GM13976 (cell line): Measurements from ENCODE around the gene OCA2.
"Not testable (repeated sequence)": the region's sequence is repeated elsewhere in the genome, so short reads cannot be mapped to it uniquely, and the experiment has no call there.

ENCODE experiments used
- DNase-seq: peaks from one replicate; pipeline ENCODE4 v3.0.0; 2012; ENCODE audit warnings: low spot score
- in situ Hi-C: fragments of 300-500 bp; cut with MboI; formaldehyde crosslinking; loops from one replicate; pipeline ENCODE4 v1.12.0; 2022; ENCODE audit warnings: low sequenced_read_pairs, mixed read lengths, inconsistent platforms; ENCODE audit not compliant: unreplicated experiment
- TF ChIP-seq, protein P1 (sequence below): IDR thresholded peaks from 2 replicates; pipeline ENCODE4 v1.5.1; 2012; ENCODE audit warnings: borderline replicate concordance, mild to moderate bottlenecking; ENCODE audit not compliant: insufficient read depth; ENCODE audit errors: extremely low read depth, missing control alignments, control extremely low read depth

Gene OCA2

DNA sequence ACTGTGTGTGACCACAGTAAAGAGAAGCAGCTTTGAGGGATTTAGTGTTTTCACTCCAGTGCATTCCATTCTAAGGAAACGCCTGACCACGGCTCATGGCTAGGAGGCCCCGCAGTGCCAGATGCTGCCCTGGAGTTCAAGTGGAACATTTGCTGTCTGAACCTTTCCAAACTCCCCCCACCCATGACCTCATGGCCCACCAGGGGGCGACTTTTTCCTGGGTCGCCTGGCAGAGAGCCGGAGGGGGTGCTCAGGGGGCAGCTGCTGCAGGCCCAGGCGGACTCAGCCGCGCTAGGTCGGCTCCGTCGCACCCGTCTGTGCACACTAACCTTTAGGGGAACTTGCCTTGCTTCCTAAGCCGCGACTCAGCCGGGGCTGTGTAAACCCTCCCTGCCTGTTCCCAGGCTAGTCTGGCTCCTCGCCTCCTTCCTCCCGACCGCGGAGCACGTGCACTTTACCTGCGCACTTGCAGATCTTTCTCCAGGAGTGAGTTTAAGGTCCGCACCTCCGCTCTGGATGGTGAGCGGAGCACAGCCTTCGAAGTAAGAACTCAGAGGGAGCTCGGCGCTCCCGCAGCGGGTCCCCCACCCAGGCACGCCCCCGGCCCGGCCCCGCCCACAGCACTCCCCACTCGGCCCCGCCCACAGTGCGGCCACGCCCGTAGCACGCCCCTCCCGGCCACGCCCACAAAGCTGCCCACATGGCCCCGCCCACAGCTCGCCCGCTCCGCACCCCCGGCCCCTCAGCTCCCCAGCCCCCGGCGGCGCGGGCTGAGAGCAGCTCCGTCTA lies at the start of gene OCA2:
Gene OCA2, minus strand, starts transcription at position 550 of the 789 bp plus-strand sequence. CDS start 17,441 bp downstream, outside the sequence.
- in situ Hi-C loops = no loop called here
- TF ChIP-seq, protein P1, sequence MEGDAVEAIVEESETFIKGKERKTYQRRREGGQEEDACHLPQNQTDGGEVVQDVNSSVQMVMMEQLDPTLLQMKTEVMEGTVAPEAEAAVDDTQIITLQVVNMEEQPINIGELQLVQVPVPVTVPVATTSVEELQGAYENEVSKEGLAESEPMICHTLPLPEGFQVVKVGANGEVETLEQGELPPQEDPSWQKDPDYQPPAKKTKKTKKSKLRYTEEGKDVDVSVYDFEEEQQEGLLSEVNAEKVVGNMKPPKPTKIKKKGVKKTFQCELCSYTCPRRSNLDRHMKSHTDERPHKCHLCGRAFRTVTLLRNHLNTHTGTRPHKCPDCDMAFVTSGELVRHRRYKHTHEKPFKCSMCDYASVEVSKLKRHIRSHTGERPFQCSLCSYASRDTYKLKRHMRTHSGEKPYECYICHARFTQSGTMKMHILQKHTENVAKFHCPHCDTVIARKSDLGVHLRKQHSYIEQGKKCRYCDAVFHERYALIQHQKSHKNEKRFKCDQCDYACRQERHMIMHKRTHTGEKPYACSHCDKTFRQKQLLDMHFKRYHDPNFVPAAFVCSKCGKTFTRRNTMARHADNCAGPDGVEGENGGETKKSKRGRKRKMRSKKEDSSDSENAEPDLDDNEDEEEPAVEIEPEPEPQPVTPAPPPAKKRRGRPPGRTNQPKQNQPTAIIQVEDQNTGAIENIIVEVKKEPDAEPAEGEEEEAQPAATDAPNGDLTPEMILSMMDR = no peak
- DNase-seq = no peak

DNA sequence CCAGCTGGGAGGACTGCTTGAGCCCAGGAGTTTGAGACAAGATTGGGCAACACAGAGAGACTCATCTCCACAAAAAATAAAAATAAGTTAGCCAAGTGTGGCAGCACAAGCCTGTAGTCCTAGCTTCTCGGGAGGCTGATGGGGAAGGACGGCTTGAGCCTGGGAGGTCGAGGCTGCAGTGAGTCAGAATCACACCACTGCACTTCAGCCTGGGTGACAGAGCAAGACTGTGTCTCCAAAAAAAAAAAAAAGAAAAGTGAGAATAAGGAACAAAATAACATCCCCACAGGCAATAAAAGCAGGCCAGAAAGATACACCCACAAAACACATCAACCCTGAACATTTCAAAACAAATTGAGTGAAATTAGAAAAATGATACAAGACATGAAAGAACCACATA lies 48.7 kb upstream of the OCA2 start:
- no peak for DNase-seq
- in situ Hi-C loops = no loop called here
- TF ChIP-seq, protein P1 = no peak

DNA sequence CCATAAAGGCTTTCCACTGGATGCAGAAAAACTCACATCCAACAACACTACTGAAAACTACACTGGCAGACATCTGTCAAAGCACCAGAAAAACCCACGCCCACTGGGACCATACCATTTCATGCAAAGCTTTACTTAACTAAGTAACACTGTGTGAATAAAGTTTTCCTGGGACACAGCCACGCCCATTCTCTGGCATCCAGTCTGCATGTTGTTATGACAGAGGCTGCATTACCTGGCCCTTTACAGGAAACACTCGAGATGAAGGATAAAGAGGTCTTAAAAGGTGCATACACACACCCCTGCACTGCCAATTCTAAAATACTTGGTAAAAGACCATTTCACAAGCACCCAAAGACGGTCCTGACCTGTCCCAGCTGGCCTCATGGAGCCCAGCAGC lies 46.3 kb upstream of the OCA2 start:
- DNase-seq, in situ Hi-C loops: not testable (repeated sequence)

DNA sequence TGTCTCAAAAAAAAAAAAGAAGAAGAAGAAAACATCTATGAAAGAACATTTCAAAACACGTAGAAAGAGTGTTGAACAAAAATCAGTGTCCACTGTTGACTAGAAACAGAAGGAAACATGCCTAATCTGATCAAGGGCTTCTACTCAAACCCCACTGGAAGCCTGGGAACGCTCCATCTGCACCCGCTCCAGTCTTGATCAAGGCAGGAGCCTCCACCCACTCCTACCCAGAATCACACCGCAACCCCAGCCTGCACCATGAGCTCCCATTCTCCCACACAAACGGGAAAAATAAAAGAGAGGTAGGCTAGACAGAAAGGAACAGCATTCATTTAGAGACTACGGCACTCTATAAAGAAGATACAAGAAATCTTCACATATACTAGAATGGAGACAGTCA lies 40.9 kb upstream of the OCA2 start:
- in situ Hi-C loops = no loop called here
- no peak for DNase-seq
- TF ChIP-seq, protein P1 = no peak

DNA sequence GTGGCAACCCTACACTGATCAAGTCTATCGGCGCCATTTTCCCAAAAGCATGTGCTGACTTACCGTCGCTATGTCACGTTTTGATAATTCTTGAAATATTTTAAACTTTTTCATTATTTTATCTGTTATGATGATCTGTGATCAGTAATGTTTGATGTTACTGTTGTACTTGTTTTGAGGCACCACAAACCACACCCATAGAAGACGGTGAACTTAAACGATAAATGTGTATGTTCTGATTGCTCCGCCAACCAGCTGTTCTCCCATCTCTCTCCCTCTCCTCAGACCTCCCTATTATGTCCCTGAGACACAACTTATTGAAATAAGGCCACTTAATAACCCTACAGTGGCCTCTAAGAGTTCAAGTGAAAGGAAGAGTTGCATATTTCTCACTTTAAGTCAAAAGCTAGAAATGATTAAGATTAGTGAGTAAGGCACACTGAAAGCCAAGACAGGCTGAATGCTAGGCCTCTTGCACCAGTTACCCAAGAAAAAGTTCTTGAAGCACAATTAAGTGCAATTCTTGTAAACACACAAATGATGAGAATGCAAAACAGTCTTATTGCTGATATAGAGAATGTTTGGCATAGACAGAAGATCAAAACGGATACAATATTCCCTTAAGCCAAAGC lies 38.4 kb upstream of the OCA2 start:
- in situ Hi-C loops, DNase-seq: not testable (repeated sequence)

DNA sequence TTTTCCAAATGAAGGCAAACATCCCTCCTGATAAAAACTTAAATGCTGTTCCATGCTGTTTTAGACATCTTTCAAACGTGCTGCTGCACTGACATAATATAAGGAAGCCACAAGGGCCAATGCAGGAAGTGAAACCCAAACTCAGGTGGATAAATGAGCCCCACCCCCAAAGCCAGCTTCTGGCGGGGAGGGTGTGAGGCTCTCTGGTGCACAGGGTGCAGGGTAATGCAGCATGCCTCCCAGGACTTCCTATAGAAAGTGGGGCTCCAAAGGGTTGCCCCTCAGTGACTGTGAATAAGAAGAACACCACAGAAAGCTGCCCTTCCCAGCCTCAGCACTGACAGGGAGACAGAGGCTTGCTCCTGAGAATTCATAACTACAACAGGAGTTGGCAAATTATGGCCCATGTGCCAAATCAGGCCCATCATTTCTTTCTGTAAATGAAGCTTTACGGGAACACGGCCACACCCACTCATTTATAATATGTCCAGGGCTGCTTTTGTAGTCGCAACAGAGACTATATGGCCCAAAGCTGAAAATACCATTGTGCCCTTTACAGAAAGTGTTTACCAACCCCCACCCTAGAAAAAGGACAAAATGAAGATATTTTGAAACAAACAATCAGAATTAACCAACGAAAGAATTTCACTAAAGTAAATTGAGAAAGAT lies 37.3 kb upstream of the OCA2 start:
- in situ Hi-C loops = not testable (repeated sequence)

DNA sequence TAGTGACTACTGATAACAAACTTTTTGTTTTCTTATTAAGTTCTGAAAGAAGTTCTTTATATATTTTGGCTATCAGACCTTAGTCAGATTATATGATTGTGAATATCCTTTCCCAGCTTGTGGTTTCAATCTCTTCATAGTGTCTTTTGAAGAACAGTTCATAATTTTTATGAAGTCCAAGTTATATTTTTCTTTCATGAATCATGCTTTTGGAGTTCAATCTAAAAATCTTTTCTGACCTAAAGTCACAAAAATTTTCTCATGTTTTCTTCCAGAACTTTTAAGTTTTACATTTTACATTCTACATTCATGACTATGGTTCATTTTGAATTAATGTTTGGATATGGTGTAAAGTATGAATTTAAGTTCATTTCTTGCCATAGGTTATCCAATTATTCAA lies 34.2 kb upstream of the OCA2 start:
- in situ Hi-C loops = no loop called here
- TF ChIP-seq, protein P1 = no peak

More for the DNA sequence above, 37.3 kb upstream of the OCA2 start:
- DNase-seq = not testable (repeated sequence)

More for the DNA sequence above, 34.2 kb upstream of the OCA2 start:
- DNase-seq = no peak
